Measurements from ENCODE around the gene CHD5.

DNA sequence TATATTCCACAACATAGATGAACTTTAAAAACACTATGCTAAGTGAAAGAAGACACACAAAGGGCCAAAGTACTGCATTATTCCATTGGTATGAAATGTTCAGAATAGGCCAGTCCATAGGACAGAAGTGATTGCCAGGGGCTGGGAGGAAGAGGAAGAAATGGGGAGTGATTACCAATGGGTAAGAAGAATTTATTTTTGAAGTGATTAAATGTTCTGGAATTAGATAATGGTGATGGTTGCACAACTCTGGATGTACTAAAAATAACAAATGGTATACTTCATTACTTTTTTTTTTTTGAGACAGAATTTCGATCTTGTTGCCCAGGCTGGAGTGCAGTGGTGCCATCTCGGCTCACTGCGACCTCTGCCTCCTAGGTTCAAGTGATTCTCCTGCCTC, 61.7 kb downstream of the CHD5 start:
- TF ChIP-seq, protein P1, sequence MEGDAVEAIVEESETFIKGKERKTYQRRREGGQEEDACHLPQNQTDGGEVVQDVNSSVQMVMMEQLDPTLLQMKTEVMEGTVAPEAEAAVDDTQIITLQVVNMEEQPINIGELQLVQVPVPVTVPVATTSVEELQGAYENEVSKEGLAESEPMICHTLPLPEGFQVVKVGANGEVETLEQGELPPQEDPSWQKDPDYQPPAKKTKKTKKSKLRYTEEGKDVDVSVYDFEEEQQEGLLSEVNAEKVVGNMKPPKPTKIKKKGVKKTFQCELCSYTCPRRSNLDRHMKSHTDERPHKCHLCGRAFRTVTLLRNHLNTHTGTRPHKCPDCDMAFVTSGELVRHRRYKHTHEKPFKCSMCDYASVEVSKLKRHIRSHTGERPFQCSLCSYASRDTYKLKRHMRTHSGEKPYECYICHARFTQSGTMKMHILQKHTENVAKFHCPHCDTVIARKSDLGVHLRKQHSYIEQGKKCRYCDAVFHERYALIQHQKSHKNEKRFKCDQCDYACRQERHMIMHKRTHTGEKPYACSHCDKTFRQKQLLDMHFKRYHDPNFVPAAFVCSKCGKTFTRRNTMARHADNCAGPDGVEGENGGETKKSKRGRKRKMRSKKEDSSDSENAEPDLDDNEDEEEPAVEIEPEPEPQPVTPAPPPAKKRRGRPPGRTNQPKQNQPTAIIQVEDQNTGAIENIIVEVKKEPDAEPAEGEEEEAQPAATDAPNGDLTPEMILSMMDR (IDR thresholded peaks at IDR 0.05) = no peak
- no peak for TF ChIP-seq POLR2A (IDR thresholded peaks at IDR 0.05)

Measured in esophagus squamous epithelium (tissue), 4 donors.